Measurements from ENCODE around the gene PHKB.

PHKB gene

DNA sequence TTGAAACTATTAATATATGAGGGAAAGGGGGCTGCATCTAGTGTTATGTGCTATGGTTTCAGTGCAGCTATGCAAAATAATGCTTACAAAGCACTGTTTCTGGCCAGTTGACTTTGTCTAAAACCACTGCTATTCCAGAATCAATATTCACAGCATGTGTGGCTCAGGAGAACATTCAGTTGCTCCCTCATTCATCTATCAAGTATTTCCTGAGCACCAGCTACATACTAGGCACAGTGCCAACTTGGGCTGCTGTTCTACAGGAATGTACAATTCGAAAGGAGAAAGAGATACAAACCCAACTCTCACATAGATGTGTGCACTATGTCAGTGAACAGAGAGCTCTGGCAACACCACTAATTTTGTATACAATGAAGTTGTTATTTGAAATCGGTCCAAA, 183.0 kb downstream of the PHKB start:
- no peak overlapping the region for H2BK15ac ChIP-seq (replicated peaks; ENCODE audit: low read depth)
- no peak overlapping the region for H4K8ac ChIP-seq (ENCODE audit: low read depth, low read length)
- H4K5ac ChIP-seq (ENCODE audit: low read length) = no peak overlapping the region
- H3K79me1 ChIP-seq (ENCODE audit: low read length) = no peaks in the 10 kb centered on the region
- H3K27me3 ChIP-seq (ENCODE audit: insufficient read depth, low read length, poor library complexity) = no peaks in the 10 kb centered on the region
- H2BK5ac ChIP-seq (ENCODE audit: low read length) = no peak overlapping the region
- no peak overlapping the region for H3K9ac ChIP-seq (ENCODE audit: low read length)
- no peak overlapping the region for H2BK120ac ChIP-seq (ENCODE audit: low read depth, low read length)
- H3K23ac ChIP-seq (ENCODE audit: low read length) = no peak overlapping the region
- no peak overlapping the region for H3K56ac ChIP-seq (ENCODE audit: low read length)
- no peak overlapping the region for H3K4me2 ChIP-seq (ENCODE audit: low read length)
- no peaks in the 10 kb centered on the region for H3K4me1 ChIP-seq (ENCODE audit: control insufficient read depth, low read depth, low read length)
- no peaks in the 10 kb centered on the region for H3K36me3 ChIP-seq (ENCODE audit: control insufficient read depth, insufficient read depth, low read length)
- H3K79me2 ChIP-seq (ENCODE audit: control insufficient read depth, insufficient read depth, low read length) = no peaks in the 10 kb centered on the region
- H3K18ac ChIP-seq (ENCODE audit: low read length) = no peak overlapping the region
- no peak overlapping the region for H3K27ac ChIP-seq (ENCODE audit: low read depth, low read length)
- no peak overlapping the region for H3K4ac ChIP-seq (ENCODE audit: low read depth, low read length)
- DNase-seq = no peak
- H3K4me3 ChIP-seq (ENCODE audit: low read length) = no peak overlapping the region
- WGBS (ENCODE audit: extremely low coverage, insufficient coverage, low lambda C conversion rate) = 100% methylated on average over 1 of the region's 2 CpGs
- no peak overlapping the region for H2AK5ac ChIP-seq (ENCODE audit: low read length)

- no peaks in the 10 kb centered on the region for H3K4me1 ChIP-seq (ENCODE audit: control insufficient read depth, low read depth, low read length)
- H3K36me3 ChIP-seq (ENCODE audit: control insufficient read depth, insufficient read depth, low read length) = no peaks in the 10 kb centered on the region
- DNase-seq = no peak
- no peak overlapping the region for H3K9ac ChIP-seq (ENCODE audit: low read length)
- no peak overlapping the region for H2BK120ac ChIP-seq (ENCODE audit: low read depth, low read length)
- no peak overlapping the region for H2BK15ac ChIP-seq (replicated peaks; ENCODE audit: low read depth)
- no peak overlapping the region for H2BK5ac ChIP-seq (ENCODE audit: low read length)
- H4K5ac ChIP-seq (ENCODE audit: low read length) = no peak overlapping the region
- H3K4ac ChIP-seq (ENCODE audit: low read depth, low read length) = no peak overlapping the region
- no peaks in the 10 kb centered on the region for H3K27me3 ChIP-seq (ENCODE audit: insufficient read depth, low read length, poor library complexity)
- H3K79me1 ChIP-seq (ENCODE audit: low read length) = no peaks in the 10 kb centered on the region
- no peaks in the 10 kb centered on the region for H3K79me2 ChIP-seq (ENCODE audit: control insufficient read depth, insufficient read depth, low read length)
- no peak overlapping the region for H2AK5ac ChIP-seq (ENCODE audit: low read length)
- no peak overlapping the region for H3K23ac ChIP-seq (ENCODE audit: low read length)
- no peak overlapping the region for H3K18ac ChIP-seq (ENCODE audit: low read length)
- no peak overlapping the region for H3K4me2 ChIP-seq (ENCODE audit: low read length)
- H3K4me3 ChIP-seq (ENCODE audit: low read length) = no peak overlapping the region
- H3K56ac ChIP-seq (ENCODE audit: low read length) = no peak overlapping the region
- H3K27ac ChIP-seq (ENCODE audit: low read depth, low read length) = no peak overlapping the region
- H4K8ac ChIP-seq (ENCODE audit: low read depth, low read length) = no peak overlapping the region
These were observed 183.5 kb downstream of the PHKB start for GRCh38 chr16:47644661-47645060.

GRCh38 chr16:47646914-47647313, 185.8 kb downstream of the PHKB start:
- Histone ChIP-seq H3K4me1 (ENCODE audit: control insufficient read depth, low read depth, low read length) (no peaks in the 10 kb centered on the region), H2BK5ac (ENCODE audit: low read length) (no peak overlapping the region), H4K8ac (ENCODE audit: low read depth, low read length) (no peak overlapping the region), H3K36me3 (ENCODE audit: control insufficient read depth, insufficient read depth, low read length) (no peaks in the 10 kb centered on the region), H3K18ac (ENCODE audit: low read length) (no peak overlapping the region), H3K23ac (ENCODE audit: low read length) (no peak overlapping the region), H4K5ac (ENCODE audit: low read length) (no peak overlapping the region), H2AK5ac (ENCODE audit: low read length) (no peak overlapping the region), H2BK15ac (replicated peaks; ENCODE audit: low read depth) (no peak overlapping the region), H3K4me3 (ENCODE audit: low read length) (no peak overlapping the region), H3K27me3 (ENCODE audit: insufficient read depth, low read length, poor library complexity) (no peaks in the 10 kb centered on the region), H3K27ac (ENCODE audit: low read depth, low read length) (no peak overlapping the region), H2BK120ac (ENCODE audit: low read depth, low read length) (no peak overlapping the region), H3K4ac (ENCODE audit: low read depth, low read length) (no peak overlapping the region), H3K79me1 (ENCODE audit: low read length) (no peaks in the 10 kb centered on the region), H3K79me2 (ENCODE audit: control insufficient read depth, insufficient read depth, low read length) (no peaks in the 10 kb centered on the region), H3K4me2 (ENCODE audit: low read length) (no peak overlapping the region), H3K56ac (ENCODE audit: low read length) (no peak overlapping the region), H3K9ac (ENCODE audit: low read length) (no peak overlapping the region)
- DNase-seq = no peak
- WGBS (ENCODE audit: extremely low coverage, insufficient coverage, low lambda C conversion rate) = no CpG with 5 or more reads among the region's 4 CpGs

DNA sequence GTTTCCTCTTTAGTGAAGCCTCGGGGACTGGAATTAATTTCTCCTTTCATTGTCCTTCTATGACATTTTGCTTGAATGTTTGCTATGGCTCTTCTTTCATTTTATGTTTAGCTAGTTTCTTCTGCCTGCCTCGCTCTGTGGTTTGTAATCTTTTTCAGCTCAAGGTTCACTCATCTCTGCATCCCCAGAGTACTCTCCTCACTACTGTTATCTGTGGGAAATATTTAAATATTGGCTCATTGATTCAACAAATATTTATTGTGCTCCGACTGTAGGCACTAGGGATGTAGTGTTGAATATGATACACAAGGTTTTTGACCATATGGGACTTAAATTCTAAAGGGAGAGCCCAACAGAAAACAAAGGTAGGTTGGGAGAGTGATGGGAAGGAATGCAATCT, 195.9 kb downstream of the PHKB start:
- H3K79me2 ChIP-seq (ENCODE audit: control insufficient read depth, insufficient read depth, low read length) = no peaks in the 10 kb centered on the region
- WGBS (ENCODE audit: extremely low coverage, insufficient coverage, low lambda C conversion rate) = no CpG with 5 or more reads among the region's 3 CpGs
- H2BK120ac ChIP-seq (ENCODE audit: low read depth, low read length) = no peak overlapping the region
- no peaks in the 10 kb centered on the region for H3K79me1 ChIP-seq (ENCODE audit: low read length)
- H3K9ac ChIP-seq (ENCODE audit: low read length) = no peak overlapping the region
- H3K4ac ChIP-seq (ENCODE audit: low read depth, low read length) = no peak overlapping the region
- H3K56ac ChIP-seq (ENCODE audit: low read length) = no peak overlapping the region
- H3K4me2 ChIP-seq (ENCODE audit: low read length) = no peak overlapping the region
- H2BK15ac ChIP-seq (replicated peaks; ENCODE audit: low read depth) = no peak overlapping the region
- H2AK5ac ChIP-seq (ENCODE audit: low read length) = no peak overlapping the region
- no peaks in the 10 kb centered on the region for H3K4me1 ChIP-seq (ENCODE audit: control insufficient read depth, low read depth, low read length)
- no peak overlapping the region for H2BK5ac ChIP-seq (ENCODE audit: low read length)
- no peak overlapping the region for H3K27ac ChIP-seq (ENCODE audit: low read depth, low read length)
- H4K5ac ChIP-seq (ENCODE audit: low read length) = no peak overlapping the region
- no peaks in the 10 kb centered on the region for H3K36me3 ChIP-seq (ENCODE audit: control insufficient read depth, insufficient read depth, low read length)
- no peak overlapping the region for H3K4me3 ChIP-seq (ENCODE audit: low read length)
- H3K18ac ChIP-seq (ENCODE audit: low read length) = no peak overlapping the region
- H3K23ac ChIP-seq (ENCODE audit: low read length) = no peak overlapping the region
- H3K27me3 ChIP-seq (ENCODE audit: insufficient read depth, low read length, poor library complexity) = no peaks in the 10 kb centered on the region
- H4K8ac ChIP-seq (ENCODE audit: low read depth, low read length) = no peak overlapping the region
- no peak for DNase-seq

DNA sequence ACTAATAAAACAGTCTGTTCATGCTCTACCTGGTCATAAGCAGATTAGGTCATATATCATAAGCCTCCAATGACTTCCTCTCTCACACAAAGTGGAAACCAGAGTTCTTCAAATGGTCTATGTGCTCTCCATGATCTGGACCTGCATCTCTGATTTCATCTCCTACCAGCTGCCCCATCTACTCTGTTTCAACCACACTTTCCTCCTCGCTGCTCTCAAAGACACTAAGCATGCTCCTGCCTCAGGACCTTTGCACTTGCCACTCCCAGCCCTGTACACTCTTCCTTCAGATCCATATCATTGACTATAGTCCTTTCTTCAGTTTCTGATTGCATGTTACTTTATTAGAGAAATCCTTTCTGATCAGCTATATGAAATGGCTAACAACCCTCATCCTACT, 196.8 kb downstream of the PHKB start:
- no peak overlapping the region for H3K9ac ChIP-seq (ENCODE audit: low read length)
- no peak overlapping the region for H2BK15ac ChIP-seq (replicated peaks; ENCODE audit: low read depth)
- H2BK5ac ChIP-seq (ENCODE audit: low read length) = no peak overlapping the region
- no peak overlapping the region for H4K5ac ChIP-seq (ENCODE audit: low read length)
- H3K18ac ChIP-seq (ENCODE audit: low read length) = no peak overlapping the region
- no peak overlapping the region for H3K23ac ChIP-seq (ENCODE audit: low read length)
- no peaks in the 10 kb centered on the region for H3K4me1 ChIP-seq (ENCODE audit: control insufficient read depth, low read depth, low read length)
- no peak overlapping the region for H2BK120ac ChIP-seq (ENCODE audit: low read depth, low read length)
- no peaks in the 10 kb centered on the region for H3K79me1 ChIP-seq (ENCODE audit: low read length)
- no peaks in the 10 kb centered on the region for H3K27me3 ChIP-seq (ENCODE audit: insufficient read depth, low read length, poor library complexity)
- no peak overlapping the region for H4K8ac ChIP-seq (ENCODE audit: low read depth, low read length)
- DNase-seq = no peak
- WGBS (ENCODE audit: extremely low coverage, insufficient coverage, low lambda C conversion rate) = no CpG with 5 or more reads among the region's 1 CpG
- no peak overlapping the region for H2AK5ac ChIP-seq (ENCODE audit: low read length)
- H3K27ac ChIP-seq (ENCODE audit: low read depth, low read length) = no peak overlapping the region
- no peak overlapping the region for H3K4me3 ChIP-seq (ENCODE audit: low read length)
- H3K4ac ChIP-seq (ENCODE audit: low read depth, low read length) = no peak overlapping the region
- H3K4me2 ChIP-seq (ENCODE audit: low read length) = no peak overlapping the region
- no peaks in the 10 kb centered on the region for H3K36me3 ChIP-seq (ENCODE audit: control insufficient read depth, insufficient read depth, low read length)
- no peak overlapping the region for H3K56ac ChIP-seq (ENCODE audit: low read length)
- no peaks in the 10 kb centered on the region for H3K79me2 ChIP-seq (ENCODE audit: control insufficient read depth, insufficient read depth, low read length)

GRCh38 chr16:47660540-47660939, 199.4 kb downstream of the PHKB start:
- Histone ChIP-seq H2BK5ac (ENCODE audit: low read length) (no peak overlapping the region), H3K4ac (ENCODE audit: low read depth, low read length) (no peak overlapping the region), H3K56ac (ENCODE audit: low read length) (no peak overlapping the region), H3K79me1 (ENCODE audit: low read length) (no peaks in the 10 kb centered on the region), H3K36me3 (ENCODE audit: control insufficient read depth, insufficient read depth, low read length) (no peaks in the 10 kb centered on the region), H3K9ac (ENCODE audit: low read length) (no peak overlapping the region), H3K4me1 (ENCODE audit: control insufficient read depth, low read depth, low read length) (no peaks in the 10 kb centered on the region), H3K27ac (ENCODE audit: low read depth, low read length) (no peak overlapping the region), H4K5ac (ENCODE audit: low read length) (no peak overlapping the region), H2AK5ac (ENCODE audit: low read length) (no peak overlapping the region), H3K18ac (ENCODE audit: low read length) (no peak overlapping the region), H2BK120ac (ENCODE audit: low read depth, low read length) (no peak overlapping the region), H3K79me2 (ENCODE audit: control insufficient read depth, insufficient read depth, low read length) (no peaks in the 10 kb centered on the region), H4K8ac (ENCODE audit: low read depth, low read length) (no peak overlapping the region), H3K4me3 (ENCODE audit: low read length) (no peak overlapping the region), H2BK15ac (replicated peaks; ENCODE audit: low read depth) (no peak overlapping the region), H3K23ac (ENCODE audit: low read length) (no peak overlapping the region), H3K27me3 (ENCODE audit: insufficient read depth, low read length, poor library complexity) (no peaks in the 10 kb centered on the region), H3K4me2 (ENCODE audit: low read length) (no peak overlapping the region)
- DNase-seq = peak; percentile 5
- WGBS (ENCODE audit: extremely low coverage, insufficient coverage, low lambda C conversion rate) = no CpG with 5 or more reads among the region's 4 CpGs

Measured in mesendoderm (in vitro differentiated cells).